ENCODE measurements around the gene CTNNA1.

Gene CTNNA1

GRCh38 chr5:138910546-138911185 is 157.4 kb downstream of the CTNNA1 start:
- no peaks in the 10 kb centered on the region for H3K36me3 ChIP-seq
- H3K4me1 ChIP-seq: no peaks in the 10 kb centered on the region
- no peak for TF ChIP-seq CTCF (IDR thresholded peaks at IDR 0.05; ENCODE audit: low read depth, low read length)
- no peaks in the 10 kb centered on the region for H3K27me3 ChIP-seq
- H3K4me3 ChIP-seq (ENCODE audit: low read depth, low read length): no peak overlapping the region
- DNase-seq: no peak
- H3K9me3 ChIP-seq: no peaks in the 10 kb centered on the region

GRCh38 chr5:138911441-138911840 is 158.2 kb downstream of the CTNNA1 start:
- DNase-seq: no peak
- Histone ChIP-seq H3K27me3 (no peaks in the 10 kb centered on the region), H3K4me1 (no peaks in the 10 kb centered on the region), H3K9me3 (no peaks in the 10 kb centered on the region), H3K36me3 (no peaks in the 10 kb centered on the region), H3K4me3 (ENCODE audit: low read depth, low read length) (no peak overlapping the region)
- no peak for TF ChIP-seq CTCF (IDR thresholded peaks at IDR 0.05; ENCODE audit: low read depth, low read length)

GRCh38 chr5:138912093-138912492 is 158.9 kb downstream of the CTNNA1 start:
- Histone ChIP-seq H3K27me3 (no peaks in the 10 kb centered on the region), H3K4me3 (ENCODE audit: low read depth, low read length) (no peak overlapping the region), H3K4me1 (no peaks in the 10 kb centered on the region), H3K36me3 (no peaks in the 10 kb centered on the region), H3K9me3 (no peaks in the 10 kb centered on the region)
- TF ChIP-seq CTCF (IDR thresholded peaks at IDR 0.05; ENCODE audit: low read depth, low read length): no peak
- DNase-seq: no peak

GRCh38 chr5:138913773-138914172 is 160.5 kb downstream of the CTNNA1 start:
- no peaks in the 10 kb centered on the region for H3K9me3 ChIP-seq
- H3K4me1 ChIP-seq: peaks cover 8% of the 10 kb centered on the region
- H3K27me3 ChIP-seq: no peaks in the 10 kb centered on the region
- H3K4me3 ChIP-seq (ENCODE audit: low read depth, low read length): no peak overlapping the region
- TF ChIP-seq CTCF (IDR thresholded peaks at IDR 0.05; ENCODE audit: low read depth, low read length): no peak
- H3K36me3 ChIP-seq: no peaks in the 10 kb centered on the region
- no peak for DNase-seq

GRCh38 chr5:138914338-138914737 is 161.1 kb downstream of the CTNNA1 start:
- H3K4me3 ChIP-seq (ENCODE audit: low read depth, low read length): no peak overlapping the region
- no peak for DNase-seq
- no peaks in the 10 kb centered on the region for H3K27me3 ChIP-seq
- H3K36me3 ChIP-seq: no peaks in the 10 kb centered on the region
- TF ChIP-seq CTCF (IDR thresholded peaks at IDR 0.05; ENCODE audit: low read depth, low read length): no peak
- H3K9me3 ChIP-seq: no peaks in the 10 kb centered on the region
- peaks cover 13% of the 10 kb centered on the region for H3K4me1 ChIP-seq

GRCh38 chr5:138918686-138919085 is 165.5 kb downstream of the CTNNA1 start:
- TF ChIP-seq CTCF (IDR thresholded peaks at IDR 0.05; ENCODE audit: low read depth, low read length): no peak
- H3K36me3 ChIP-seq: no peaks in the 10 kb centered on the region
- H3K27me3 ChIP-seq: no peaks in the 10 kb centered on the region
- no peaks in the 10 kb centered on the region for H3K9me3 ChIP-seq
- DNase-seq: peak; percentile 30
- H3K4me1 ChIP-seq: peaks cover 14% of the 10 kb centered on the region
- no peak overlapping the region for H3K4me3 ChIP-seq (ENCODE audit: low read depth, low read length)

Measured in BE2C (cell line).